ENCODE measurements around the gene C2.

- no peak for TF ChIP-seq REST (IDR thresholded peaks at IDR 0.05; ENCODE audit: insufficient replicate concordance, low read depth)
- no peak for TF ChIP-seq CTCF (IDR thresholded peaks at IDR 0.05; ENCODE audit: insufficient read depth, low read length)
Observed at GRCh38 chr6:31881136-31881859, 46.2 kb upstream of the C2 start.
